GM23338 (cell line): ENCODE data around the gene TF. TPM values are rescaled to one million over a fixed set of nuclear protein-coding genes. Genes with fewer than 3 reads are reported as not detected.

Source experiments
- ATAC-seq: fragments of 200-7000 bp; cut with Tn5 transposase; 3 replicates; pipeline ENCODE4 v1.9.1; 2020
- DNase-seq: peaks from one replicate; pipeline ENCODE4 v3.0.0-alpha.2; 2015; ENCODE audit warnings: low spot score
- H2AFZ ChIP-seq: fragments of 200-600 bp; sonication (generic); 2 replicates; pipeline ENCODE4 v1.8.0; 2016; ENCODE audit warnings: antibody characterized with exemption, mild to moderate bottlenecking, moderate library complexity
- H3F3A ChIP-seq: fragments of 200-600 bp; sonication (generic); replicated peaks from 2 replicates; pipeline ENCODE4 v1.8.0; 2017; ENCODE audit warnings: antibody characterized with exemption, mixed run types, low read depth
- H3K27ac ChIP-seq: fragments of 200-600 bp; sonication (generic); 2 replicates; pipeline ENCODE4 v1.6.1; 2016; ENCODE audit warnings: low read depth
- H3K27me3 ChIP-seq: fragments of 200-600 bp; sonication (generic); 2 replicates; pipeline ENCODE4 v1.8.0; 2016; ENCODE audit warnings: mild to moderate bottlenecking, mixed run types, moderate library complexity; ENCODE audit not compliant: insufficient read depth
- H3K36me3 ChIP-seq: fragments of 200-600 bp; sonication (generic); 2 replicates; pipeline ENCODE4 v1.8.0; 2016; ENCODE audit warnings: mild to moderate bottlenecking; ENCODE audit not compliant: insufficient read depth
- H3K4me1 ChIP-seq: fragments of 200-600 bp; sonication (generic); 2 replicates; pipeline ENCODE4 v1.8.0; 2016; ENCODE audit warnings: mild to moderate bottlenecking, moderate library complexity; ENCODE audit not compliant: insufficient read depth
- H3K4me2 ChIP-seq: fragments of 200-600 bp; sonication (generic); 2 replicates; pipeline ENCODE4 v1.7.1; 2017; ENCODE audit warnings: mixed run types
- H3K4me3 ChIP-seq: fragments of 200-600 bp; sonication (generic); 2 replicates; pipeline ENCODE4 v1.6.1; 2016; ENCODE audit warnings: mixed run types
- H3K79me2 ChIP-seq: fragments of 200-600 bp; sonication (generic); replicated peaks from 2 replicates; pipeline ENCODE4 v1.8.0; 2017; ENCODE audit warnings: mild to moderate bottlenecking; ENCODE audit not compliant: insufficient read depth
- H3K9me2 ChIP-seq: fragments of 200-600 bp; sonication (generic); 2 replicates; pipeline ENCODE4 v1.8.0; 2017; ENCODE audit not compliant: insufficient read depth
- H4K20me1 ChIP-seq: fragments of 200-600 bp; sonication (generic); replicated peaks from 2 replicates; pipeline ENCODE4 v1.8.0; 2017; ENCODE audit warnings: mild to moderate bottlenecking; ENCODE audit not compliant: insufficient read depth
- H3K27ac Mint-ChIP-seq: 2 replicates; pipeline ENCODE4 v1.8.0; 2020; ENCODE audit warnings: inconsistent platforms, mild to moderate bottlenecking, moderate library complexity, mixed read lengths
- H3K27me3 Mint-ChIP-seq: 3 replicates; pipeline ENCODE4 v1.8.0; 2022; ENCODE audit warnings: low read depth, mild to moderate bottlenecking, moderate library complexity, mixed read lengths, inconsistent platforms; ENCODE audit not compliant: insufficient read depth, poor library complexity
- H3K36me3 Mint-ChIP-seq: 3 replicates; pipeline ENCODE4 v1.8.0; 2021; ENCODE audit warnings: low read depth, mild to moderate bottlenecking, inconsistent platforms, moderate library complexity, mixed read lengths
- H3K4me1 Mint-ChIP-seq: 3 replicates; pipeline ENCODE4 v1.8.0; 2020; ENCODE audit warnings: mild to moderate bottlenecking, inconsistent platforms, mixed read lengths
- H3K4me3 Mint-ChIP-seq: 3 replicates; pipeline ENCODE4 v1.8.0; 2021; ENCODE audit warnings: moderate library complexity, mild to moderate bottlenecking, inconsistent platforms, mixed read lengths
- H3K9me3 Mint-ChIP-seq: 3 replicates; pipeline ENCODE4 v1.8.0; 2020; ENCODE audit warnings: moderate library complexity, mild to moderate bottlenecking, inconsistent platforms, mixed read lengths
- CREB1 ChIP-seq: fragments of 250-450 bp; sonication (Bioruptor Pico); IDR thresholded peaks from 2 replicates; pipeline ENCODE4 v1.5.0; 2020; ENCODE audit warnings: low read depth, mild to moderate bottlenecking, moderate library complexity
- EZH2 ChIP-seq: fragments of 200-600 bp; sonication (generic); IDR thresholded peaks from one replicate; pipeline ENCODE4 v1.8.0; 2017; ENCODE audit warnings: antibody characterized with exemption, mild to moderate bottlenecking, low read depth; ENCODE audit not compliant: unreplicated experiment
- EZH2phosphoT487 ChIP-seq: fragments of 200-600 bp; sonication (generic); IDR thresholded peaks from one replicate; pipeline ENCODE4 v1.8.1; 2018; ENCODE audit warnings: antibody characterized with exemption; ENCODE audit not compliant: unreplicated experiment
- JUNB ChIP-seq: IDR thresholded peaks from one replicate; pipeline ENCODE4 v1.6.1; 2016; ENCODE audit warnings: antibody characterized with exemption; ENCODE audit not compliant: unreplicated experiment
- NANOG ChIP-seq: IDR thresholded peaks from 2 replicates; pipeline ENCODE4 v1.6.1; 2016; ENCODE audit warnings: antibody characterized with exemption, borderline replicate concordance
- POLR2AphosphoS5 ChIP-seq: IDR thresholded peaks from 2 replicates; pipeline ENCODE4 v1.6.1; 2016; ENCODE audit warnings: antibody characterized with exemption, low read depth
- STAT1 ChIP-seq: IDR thresholded peaks from one replicate; pipeline ENCODE4 v1.6.1; 2016; ENCODE audit warnings: antibody characterized with exemption; ENCODE audit not compliant: unreplicated experiment
- ZNF114 ChIP-seq: fragments of 250-450 bp; sonication (Bioruptor Pico); IDR thresholded peaks from 2 replicates; pipeline ENCODE4 v1.5.0; 2020; ENCODE audit warnings: mild to moderate bottlenecking, moderate library complexity
- ZNF331 ChIP-seq: fragments of 250-450 bp; sonication (Bioruptor Pico); IDR thresholded peaks from 2 replicates; pipeline ENCODE4 v1.5.0; 2020; ENCODE audit warnings: low read depth, mild to moderate bottlenecking, moderate library complexity
- polyA plus RNA-seq: library from polyadenylated mRNA; unstranded; fragments of >200 nt; fragmentation: Nextera tagmentation; extraction: Ambion mirVana; gene quantifications from 2 replicates; pipeline ENCODE4 v1.2.1, GENCODE V29; 2016
- total RNA-seq: library from RNA; depleted of rRNA; stranded (reverse); fragments of >200 nt; shearing (Covaris generic); gene quantifications from 2 replicates; pipeline ENCODE4 v1.2.3, GENCODE V29; 2014
- TF ChIP-seq, protein P1 (sequence below): IDR thresholded peaks from 2 replicates; pipeline ENCODE4 v1.6.1; 2016; ENCODE audit warnings: antibody characterized with exemption
- TF ChIP-seq, protein P2 (sequence below): fragments of 250-450 bp; sonication (Bioruptor Pico); IDR thresholded peaks from 2 replicates; pipeline ENCODE4 v1.5.0; 2020; ENCODE audit warnings: mild to moderate bottlenecking, moderate library complexity
- TF ChIP-seq, protein P3 (sequence below), 2 experiments: fragments of 200-600 bp in 1 of 2; sonication (generic) in 1 of 2; conservative IDR thresholded peaks; 2 replicates each; pipeline versions ENCODE4 v1.5.1 to v1.6.1; 2016 to 2017; ENCODE audit warnings: antibody characterized with exemption in 2 of 2, low read depth in 2 of 2, mild to moderate bottlenecking in 2 of 2, moderate library complexity in 1 of 2

Gene TF
- total and polyA plus RNA-seq, 2 experiments from 2014 or later: 0.03 to 0.76 TPM

DNA sequence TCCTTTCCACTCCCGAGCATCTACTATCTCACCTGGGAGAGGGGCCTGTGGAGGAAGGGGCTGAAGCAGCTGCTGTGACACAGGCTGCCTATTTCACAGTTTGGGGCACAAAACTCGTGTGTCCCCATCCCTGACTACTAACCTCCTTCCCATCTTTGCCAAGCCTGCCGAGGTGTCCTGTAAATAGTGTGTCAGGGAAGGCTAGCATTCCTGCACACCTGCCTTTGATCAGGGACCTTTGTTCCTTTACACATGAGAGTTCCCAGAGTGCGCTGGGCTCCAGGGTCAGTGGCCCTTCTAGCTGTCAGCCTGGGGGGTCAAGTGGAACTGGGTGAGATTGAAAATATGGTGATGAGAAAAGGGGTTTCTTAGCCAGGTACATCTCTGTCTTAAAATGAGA is 13.0 kb upstream of the TF start:
- Histone ChIP-seq H3K27ac (no peak overlapping the region), H3K27me3 (no peaks in the 10 kb centered on the region), H3F3A (no peaks in the 10 kb centered on the region), H4K20me1 (no peaks in the 10 kb centered on the region), H3K4me1 (no peaks in the 10 kb centered on the region), H3K9me2 (no peaks in the 10 kb centered on the region), H3K36me3 (no peaks in the 10 kb centered on the region), H3K4me2 (no peak overlapping the region), H3K4me3 (no peak overlapping the region), H3K79me2 (no peaks in the 10 kb centered on the region), H2AFZ (no peak overlapping the region)
- Mint-ChIP-seq H3K4me1 (no peaks in the 10 kb centered on the region), H3K27me3 (peaks cover 15% of the 10 kb centered on the region), H3K9me3 (peaks cover 46% of the 10 kb centered on the region), H3K27ac (no peak overlapping the region), H3K36me3 (peaks cover 7% of the 10 kb centered on the region), H3K4me3 (no peak overlapping the region)
- TF ChIP-seq, protein P1, sequence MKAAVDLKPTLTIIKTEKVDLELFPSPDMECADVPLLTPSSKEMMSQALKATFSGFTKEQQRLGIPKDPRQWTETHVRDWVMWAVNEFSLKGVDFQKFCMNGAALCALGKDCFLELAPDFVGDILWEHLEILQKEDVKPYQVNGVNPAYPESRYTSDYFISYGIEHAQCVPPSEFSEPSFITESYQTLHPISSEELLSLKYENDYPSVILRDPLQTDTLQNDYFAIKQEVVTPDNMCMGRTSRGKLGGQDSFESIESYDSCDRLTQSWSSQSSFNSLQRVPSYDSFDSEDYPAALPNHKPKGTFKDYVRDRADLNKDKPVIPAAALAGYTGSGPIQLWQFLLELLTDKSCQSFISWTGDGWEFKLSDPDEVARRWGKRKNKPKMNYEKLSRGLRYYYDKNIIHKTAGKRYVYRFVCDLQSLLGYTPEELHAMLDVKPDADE: no peak
- TF ChIP-seq ZNF331 (CRISPR knock-in tag) (no peak), CREB1 (CRISPR knock-in tag) (no peak), JUNB (no peak), NANOG (no peak), STAT1 (no peak), EZH2phosphoT487 (no peak), POLR2AphosphoS5 (no peak), ZNF114 (CRISPR knock-in tag) (no peak), EZH2 (no peak)
- TF ChIP-seq, protein P2, sequence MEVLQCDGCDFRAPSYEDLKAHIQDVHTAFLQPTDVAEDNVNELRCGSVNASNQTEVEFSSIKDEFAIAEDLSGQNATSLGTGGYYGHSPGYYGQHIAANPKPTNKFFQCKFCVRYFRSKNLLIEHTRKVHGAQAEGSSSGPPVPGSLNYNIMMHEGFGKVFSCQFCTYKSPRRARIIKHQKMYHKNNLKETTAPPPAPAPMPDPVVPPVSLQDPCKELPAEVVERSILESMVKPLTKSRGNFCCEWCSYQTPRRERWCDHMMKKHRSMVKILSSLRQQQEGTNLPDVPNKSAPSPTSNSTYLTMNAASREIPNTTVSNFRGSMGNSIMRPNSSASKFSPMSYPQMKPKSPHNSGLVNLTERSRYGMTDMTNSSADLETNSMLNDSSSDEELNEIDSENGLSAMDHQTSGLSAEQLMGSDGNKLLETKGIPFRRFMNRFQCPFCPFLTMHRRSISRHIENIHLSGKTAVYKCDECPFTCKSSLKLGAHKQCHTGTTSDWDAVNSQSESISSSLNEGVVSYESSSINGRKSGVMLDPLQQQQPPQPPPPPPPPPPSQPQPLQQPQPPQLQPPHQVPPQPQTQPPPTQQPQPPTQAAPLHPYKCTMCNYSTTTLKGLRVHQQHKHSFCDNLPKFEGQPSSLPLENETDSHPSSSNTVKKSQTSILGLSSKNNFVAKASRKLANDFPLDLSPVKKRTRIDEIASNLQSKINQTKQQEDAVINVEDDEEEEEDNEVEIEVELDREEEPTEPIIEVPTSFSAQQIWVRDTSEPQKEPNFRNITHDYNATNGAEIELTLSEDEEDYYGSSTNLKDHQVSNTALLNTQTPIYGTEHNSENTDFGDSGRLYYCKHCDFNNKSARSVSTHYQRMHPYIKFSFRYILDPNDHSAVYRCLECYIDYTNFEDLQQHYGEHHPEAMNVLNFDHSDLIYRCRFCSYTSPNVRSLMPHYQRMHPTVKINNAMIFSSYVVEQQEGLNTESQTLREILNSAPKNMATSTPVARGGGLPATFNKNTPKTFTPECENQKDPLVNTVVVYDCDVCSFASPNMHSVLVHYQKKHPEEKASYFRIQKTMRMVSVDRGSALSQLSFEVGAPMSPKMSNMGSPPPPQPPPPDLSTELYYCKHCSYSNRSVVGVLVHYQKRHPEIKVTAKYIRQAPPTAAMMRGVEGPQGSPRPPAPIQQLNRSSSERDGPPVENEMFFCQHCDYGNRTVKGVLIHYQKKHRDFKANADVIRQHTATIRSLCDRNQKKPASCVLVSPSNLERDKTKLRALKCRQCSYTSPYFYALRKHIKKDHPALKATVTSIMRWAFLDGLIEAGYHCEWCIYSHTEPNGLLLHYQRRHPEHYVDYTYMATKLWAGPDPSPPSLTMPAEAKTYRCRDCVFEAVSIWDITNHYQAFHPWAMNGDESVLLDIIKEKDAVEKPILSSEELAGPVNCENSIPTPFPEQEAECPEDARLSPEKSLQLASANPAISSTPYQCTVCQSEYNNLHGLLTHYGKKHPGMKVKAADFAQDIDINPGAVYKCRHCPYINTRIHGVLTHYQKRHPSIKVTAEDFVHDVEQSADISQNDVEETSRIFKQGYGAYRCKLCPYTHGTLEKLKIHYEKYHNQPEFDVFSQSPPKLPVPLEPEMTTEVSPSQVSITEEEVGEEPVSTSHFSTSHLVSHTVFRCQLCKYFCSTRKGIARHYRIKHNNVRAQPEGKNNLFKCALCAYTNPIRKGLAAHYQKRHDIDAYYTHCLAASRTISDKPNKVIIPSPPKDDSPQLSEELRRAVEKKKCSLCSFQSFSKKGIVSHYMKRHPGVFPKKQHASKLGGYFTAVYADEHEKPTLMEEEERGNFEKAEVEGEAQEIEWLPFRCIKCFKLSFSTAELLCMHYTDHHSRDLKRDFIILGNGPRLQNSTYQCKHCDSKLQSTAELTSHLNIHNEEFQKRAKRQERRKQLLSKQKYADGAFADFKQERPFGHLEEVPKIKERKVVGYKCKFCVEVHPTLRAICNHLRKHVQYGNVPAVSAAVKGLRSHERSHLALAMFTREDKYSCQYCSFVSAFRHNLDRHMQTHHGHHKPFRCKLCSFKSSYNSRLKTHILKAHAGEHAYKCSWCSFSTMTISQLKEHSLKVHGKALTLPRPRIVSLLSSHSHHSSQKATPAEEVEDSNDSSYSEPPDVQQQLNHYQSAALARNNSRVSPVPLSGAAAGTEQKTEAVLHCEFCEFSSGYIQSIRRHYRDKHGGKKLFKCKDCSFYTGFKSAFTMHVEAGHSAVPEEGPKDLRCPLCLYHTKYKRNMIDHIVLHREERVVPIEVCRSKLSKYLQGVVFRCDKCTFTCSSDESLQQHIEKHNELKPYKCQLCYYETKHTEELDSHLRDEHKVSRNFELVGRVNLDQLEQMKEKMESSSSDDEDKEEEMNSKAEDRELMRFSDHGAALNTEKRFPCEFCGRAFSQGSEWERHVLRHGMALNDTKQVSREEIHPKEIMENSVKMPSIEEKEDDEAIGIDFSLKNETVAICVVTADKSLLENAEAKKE (CRISPR knock-in tag): no peak
- TF ChIP-seq, protein P3, sequence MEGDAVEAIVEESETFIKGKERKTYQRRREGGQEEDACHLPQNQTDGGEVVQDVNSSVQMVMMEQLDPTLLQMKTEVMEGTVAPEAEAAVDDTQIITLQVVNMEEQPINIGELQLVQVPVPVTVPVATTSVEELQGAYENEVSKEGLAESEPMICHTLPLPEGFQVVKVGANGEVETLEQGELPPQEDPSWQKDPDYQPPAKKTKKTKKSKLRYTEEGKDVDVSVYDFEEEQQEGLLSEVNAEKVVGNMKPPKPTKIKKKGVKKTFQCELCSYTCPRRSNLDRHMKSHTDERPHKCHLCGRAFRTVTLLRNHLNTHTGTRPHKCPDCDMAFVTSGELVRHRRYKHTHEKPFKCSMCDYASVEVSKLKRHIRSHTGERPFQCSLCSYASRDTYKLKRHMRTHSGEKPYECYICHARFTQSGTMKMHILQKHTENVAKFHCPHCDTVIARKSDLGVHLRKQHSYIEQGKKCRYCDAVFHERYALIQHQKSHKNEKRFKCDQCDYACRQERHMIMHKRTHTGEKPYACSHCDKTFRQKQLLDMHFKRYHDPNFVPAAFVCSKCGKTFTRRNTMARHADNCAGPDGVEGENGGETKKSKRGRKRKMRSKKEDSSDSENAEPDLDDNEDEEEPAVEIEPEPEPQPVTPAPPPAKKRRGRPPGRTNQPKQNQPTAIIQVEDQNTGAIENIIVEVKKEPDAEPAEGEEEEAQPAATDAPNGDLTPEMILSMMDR (conservative IDR thresholded peaks at IDR 0.05; ENCODE audit: low read depth in 2 of 2): no peak
- DNase-seq: no peak
- ATAC-seq: no peak
